HCT116 (cell line): ENCODE measurements around the gene DNMT1. TPM values are rescaled to one million over a fixed set of nuclear protein-coding genes. Genes with fewer than 3 reads are reported as not detected.
A peak's percentile ranks its signal among the peaks of the same experiment; 100 is the strongest.
"Not testable (repeated sequence)": the region's sequence is repeated elsewhere in the genome, so short reads cannot be mapped to it uniquely, and the experiment has no call there.

Source experiments
- ATAC-seq: fragments of 200-7000 bp; cut with Tn5 transposase; 2 replicates; pipeline ENCODE4 v1.9.1; 2020; ENCODE audit warnings: mild to moderate bottlenecking, moderate library complexity
- BruUV-seq: library from RNA; stranded (reverse); fragments of 400-500 nt; replicated peaks from 2 replicates; lab custom pipeline; 2021; lab: Mats Ljungman, UMichigan
- CTCF ChIA-PET: fragments of 300-600 bp; sonication (Branson Sonifier 250); formaldehyde crosslinking; loops from one replicate; lab custom pipeline; 2021; ENCODE audit warnings: antibody characterized with exemption; lab: Charles Lee
- POLR2A ChIA-PET: fragments of 300-600, 350-600 bp; sonication (Branson Sonifier 250); formaldehyde crosslinking; loops from one replicate; lab custom pipeline; 2021; ENCODE audit warnings: antibody characterized with exemption; lab: Charles Lee
- RAD21 ChIA-PET, 2 experiments: fragments of 300-600 bp; sonication (Branson Sonifier 250); formaldehyde crosslinking; loops; one replicate each; lab custom pipeline; 2023; ENCODE audit warnings: low total read pairs in 2 of 2; ENCODE audit not compliant: uncharacterized antibody in 2 of 2, unreplicated experiment in 2 of 2, low non-redundant PET in 1 of 2; lab: Charles Lee
- DNase-seq: peaks from one replicate; pipeline ENCODE4 v3.0.0-alpha.2; 2010; ENCODE audit warnings: low read depth, low spot score
- H2AFZ ChIP-seq: fragments of 200-600 bp; shearing (Covaris generic), sonication (generic); 2 replicates; pipeline ENCODE4 v1.6.1; 2017; ENCODE audit warnings: low read depth, mixed run types, mixed read lengths, antibody characterized with exemption, low read length; ENCODE audit not compliant: poor library complexity, severe bottlenecking
- H3K27ac ChIP-seq: 2 replicates; pipeline ENCODE4 v1.5.1; 2012; ENCODE audit warnings: low read depth, low read length
- H3K27me3 ChIP-seq: fragments of 200-600 bp; sonication (generic); 2 replicates; pipeline ENCODE4 v1.6.1; 2016; ENCODE audit warnings: mixed run types, low read length, mixed read lengths; ENCODE audit not compliant: insufficient read depth
- H3K36me3 ChIP-seq, 2 experiments: fragments of 200-500 bp in 1 of 2; fragments of 200-600 bp in 1 of 2; sonication (Bioruptor generic) in 1 of 2; sonication (generic) in 1 of 2; 2 replicates each; pipeline versions ENCODE4 v1.5.1 to v1.6.1; 2014 to 2016; ENCODE audit warnings: low read length in 2 of 2, inconsistent platforms in 1 of 2, mixed read lengths in 1 of 2, mixed run types in 1 of 2; ENCODE audit not compliant: insufficient read depth in 2 of 2, control insufficient read depth in 1 of 2
- H3K4me1 ChIP-seq, 2 experiments: fragments of 200-600 bp in 1 of 2; sonication (generic) in 1 of 2; 2 replicates each; pipeline versions ENCODE4 v1.5.1 to v1.6.1; 2012 to 2017; ENCODE audit warnings: low read length in 2 of 2, inconsistent platforms in 1 of 2, mild to moderate bottlenecking in 1 of 2, mixed read lengths in 1 of 2, mixed run types in 1 of 2, moderate library complexity in 1 of 2; ENCODE audit not compliant: insufficient read depth in 2 of 2, control insufficient read depth in 1 of 2
- H3K4me2 ChIP-seq: fragments of 200-600 bp; sonication (generic); 2 replicates; pipeline ENCODE4 v1.6.1; 2017; ENCODE audit warnings: mixed run types, low read length, mixed read lengths
- H3K4me3 ChIP-seq, 2 experiments: fragments of 200-600 bp in 1 of 2; sonication (generic) in 1 of 2; replicated peaks in 1 of 2; 2 replicates each; pipeline ENCODE4 v1.5.1; 2011 to 2016; ENCODE audit warnings: low read length in 2 of 2, control low read depth in 1 of 2, low read depth in 1 of 2, mild to moderate bottlenecking in 1 of 2, mixed read lengths in 1 of 2, mixed run types in 1 of 2
- H3K79me2 ChIP-seq: fragments of 200-600 bp; sonication (generic); 2 replicates; pipeline ENCODE4 v1.6.1; 2017; ENCODE audit warnings: mild to moderate bottlenecking, mixed run types, low read length, moderate library complexity, mixed read lengths; ENCODE audit not compliant: insufficient read depth
- H3K9ac ChIP-seq: fragments of 200-600 bp; sonication (generic); 2 replicates; pipeline ENCODE4 v1.6.1; 2016; ENCODE audit warnings: low read length, mixed read lengths
- H3K9me2 ChIP-seq: fragments of 200-600 bp; sonication (generic), shearing (Covaris generic); 2 replicates; pipeline ENCODE4 v1.6.1; 2017; ENCODE audit warnings: mixed run types, mild to moderate bottlenecking, moderate library complexity; ENCODE audit not compliant: insufficient read depth
- H3K9me3 ChIP-seq, 2 experiments: fragments of 200-500 bp in 1 of 2; fragments of 200-600 bp in 1 of 2; sonication (Bioruptor generic) in 1 of 2; sonication (generic) in 1 of 2; 2 replicates each; pipeline ENCODE4 v1.6.1; 2014 to 2017; ENCODE audit warnings: low read length in 2 of 2, mixed read lengths in 2 of 2, inconsistent platforms in 1 of 2, low read depth in 1 of 2, mild to moderate bottlenecking in 1 of 2, mixed run types in 1 of 2, moderate library complexity in 1 of 2; ENCODE audit not compliant: control insufficient read depth in 1 of 2, insufficient read depth in 1 of 2
- H4K20me1 ChIP-seq: fragments of 200-600 bp; sonication (generic), shearing (Covaris generic); 2 replicates; pipeline ENCODE4 v1.6.1; 2017; ENCODE audit warnings: mixed run types, mild to moderate bottlenecking, moderate library complexity; ENCODE audit not compliant: insufficient read depth
- CEBPB ChIP-seq: IDR thresholded peaks from 2 replicates; pipeline ENCODE4 v1.6.1; 2012; ENCODE audit warnings: low read depth
- CTCF ChIP-seq, 3 experiments: fragments of 200-600 bp in 1 of 3; sonication (generic) in 1 of 3; IDR thresholded peaks in 2 of 3; conservative IDR thresholded peaks in 1 of 3; 2 replicates each; pipeline ENCODE4 v1.5.1; 2012 to 2017; ENCODE audit warnings: low read depth in 2 of 3, low read length in 2 of 3, antibody characterized with exemption in 1 of 3, borderline replicate concordance in 1 of 3, control low read depth in 1 of 3, mild to moderate bottlenecking in 1 of 3, mixed read lengths in 1 of 3, mixed run types in 1 of 3, moderate library complexity in 1 of 3; ENCODE audit not compliant: insufficient read depth in 1 of 3
- EGR1 ChIP-seq: IDR thresholded peaks from 2 replicates; pipeline ENCODE4 v1.6.1; 2012; ENCODE audit warnings: low read depth
- FOSL1 ChIP-seq: IDR thresholded peaks from 2 replicates; pipeline ENCODE4 v1.6.1; 2012; ENCODE audit warnings: low read depth
- JUND ChIP-seq: IDR thresholded peaks from 2 replicates; pipeline ENCODE4 v1.6.1; 2012
- SP1 ChIP-seq: IDR thresholded peaks from 2 replicates; pipeline ENCODE4 v1.6.1; 2012; ENCODE audit warnings: low read depth
- SRF ChIP-seq: IDR thresholded peaks from 2 replicates; pipeline ENCODE4 v1.6.1; 2012; ENCODE audit warnings: low read depth
- TCF7L2 ChIP-seq: IDR thresholded peaks from 2 replicates; pipeline ENCODE4 v1.7.0; 2011; ENCODE audit warnings: borderline replicate concordance, inconsistent platforms; ENCODE audit not compliant: insufficient read depth, insufficient read length; ENCODE audit errors: extremely low read depth
- ZNF274 ChIP-seq: fragments of 200-500 bp; sonication (Bioruptor generic); IDR thresholded peaks from 2 replicates; pipeline ENCODE4 v1.6.1; 2014; ENCODE audit warnings: mild to moderate bottlenecking, low read depth, low read length, inconsistent platforms
- intact Hi-C: fragments of 100-400 bp; cut with micrococcal nuclease; formaldehyde crosslinking; loops from 2 replicates; pipeline ENCODE4 v1.10.0; 2022
- total RNA-seq: library from RNA; stranded (reverse); gene quantifications from one replicate; pipeline ENCODE4 v1.2.1, GENCODE V29; 2021; ENCODE audit not compliant: unreplicated experiment

The DNMT1 gene
- total RNA-seq, 1 experiment from 2014 or later: 235 TPM

- RAD21 ChIA-PET: no interaction called here
- ATAC-seq (no peak), DNase-seq (no peak)
- H3K27ac ChIP-seq: no peak overlapping the region
- intact Hi-C loops: no loop called here
- H4K20me1 ChIP-seq: peaks cover 19% of the 10 kb centered on the region; the same call in 1 of the 2 replicates
- BruUV-seq: no TSS peak
- H3K79me2 ChIP-seq: peaks cover 83% of the 10 kb centered on the region
- no peak overlapping the region for H3K4me3 ChIP-seq
- no peaks in the 10 kb centered on the region for H3K4me1 ChIP-seq
- CTCF ChIA-PET: no interaction called here
- POLR2A ChIA-PET: no interaction called here
- H3K9ac ChIP-seq: no peak overlapping the region
- H2AFZ ChIP-seq: no peak overlapping the region
- no peaks in the 10 kb centered on the region for H3K9me2 ChIP-seq
- TF ChIP-seq FOSL1: no peak
- TF ChIP-seq TCF7L2: no peak
- no peak for TF ChIP-seq JUND
- no peak for TF ChIP-seq CEBPB
- no peak for TF ChIP-seq ZNF274
- TF ChIP-seq EGR1: no peak
- no peak for TF ChIP-seq SP1
- TF ChIP-seq SRF: no peak
- no peaks in the 10 kb centered on the region for H3K9me3 ChIP-seq
- H3K36me3 ChIP-seq: peaks cover 26 to 48% of the 10 kb centered on the region in 2 experiments
- no peak overlapping the region for H3K4me2 ChIP-seq
- no peaks in the 10 kb centered on the region for H3K27me3 ChIP-seq
Measured at GRCh38 chr19:10182076-10182475, 12.7 kb downstream of the DNMT1 start.

- H3K27me3 ChIP-seq: no peaks in the 10 kb centered on the region
- no peaks in the 10 kb centered on the region for H3K4me1 ChIP-seq
- BruUV-seq: TSS peak; percentile 21
- H3K79me2 ChIP-seq: peaks cover 82% of the 10 kb centered on the region
- DNase-seq: no peak
- H3K9me3 ChIP-seq: no peaks in the 10 kb centered on the region
- H4K20me1 ChIP-seq: peaks cover 15% of the 10 kb centered on the region; the same call in 1 of the 2 replicates
- H2AFZ ChIP-seq: no peak overlapping the region
- POLR2A ChIA-PET: no interaction called here
- H3K4me2 ChIP-seq: no peak overlapping the region
- CTCF ChIA-PET: no interaction called here
- no peak overlapping the region for H3K9ac ChIP-seq
- intact Hi-C loops: no loop called here
- H3K9me2 ChIP-seq: no peaks in the 10 kb centered on the region
- H3K4me3 ChIP-seq: no peak overlapping the region
- H3K27ac ChIP-seq: no peak overlapping the region
- ATAC-seq: no peak
- H3K36me3 ChIP-seq: peaks cover 27 to 45% of the 10 kb centered on the region in 2 experiments
- TF ChIP-seq CTCF (IDR thresholded peaks at IDR 0.05 in 2 of 3, conservative IDR thresholded peaks at IDR 0.05 in 1 of 3; ENCODE audit: borderline replicate concordance in 1 of 3, insufficient read depth in 1 of 3, low read depth in 2 of 3, low read length in 2 of 3): no peak
- RAD21 ChIA-PET: no interaction called here
Measured at GRCh38 chr19:10180459-10180858, 14.3 kb downstream of the DNMT1 start.

- Histone ChIP-seq H3K79me2 (peaks cover 83% of the 10 kb centered on the region), H4K20me1 (peaks cover 15% of the 10 kb centered on the region; the same call in 1 of the 2 replicates), H3K36me3 (peaks cover 32 to 50% of the 10 kb centered on the region in 2 experiments)
- RAD21 ChIA-PET, H3K4me3 ChIP-seq, DNase-seq, H3K27me3 ChIP-seq, POLR2A ChIA-PET, H3K9ac ChIP-seq, BruUV-seq, H3K4me1 ChIP-seq, H3K9me2 ChIP-seq, CTCF ChIA-PET, H3K27ac ChIP-seq, H3K9me3 ChIP-seq, H3K4me2 ChIP-seq, H2AFZ ChIP-seq, ATAC-seq, intact Hi-C loops: not testable (repeated sequence)
Measured at GRCh38 chr19:10180024-10180423, 14.7 kb downstream of the DNMT1 start.
